GM23338 (cell line): ENCODE results near the gene WDR37. TPM values are rescaled to one million over a fixed set of nuclear protein-coding genes. Genes with fewer than 3 reads are reported as not detected.

ENCODE experiments used
- ATAC-seq: fragments of 200-7000 bp; cut with Tn5 transposase; 3 replicates; pipeline ENCODE4 v1.9.1; 2020
- DNase-seq: peaks from one replicate; pipeline ENCODE4 v3.0.0-alpha.2; 2015; ENCODE audit warnings: low spot score
- H2AFZ ChIP-seq: fragments of 200-600 bp; sonication (generic); 2 replicates; pipeline ENCODE4 v1.8.0; 2016; ENCODE audit warnings: antibody characterized with exemption, mild to moderate bottlenecking, moderate library complexity
- H3F3A ChIP-seq: fragments of 200-600 bp; sonication (generic); replicated peaks from 2 replicates; pipeline ENCODE4 v1.8.0; 2017; ENCODE audit warnings: antibody characterized with exemption, mixed run types, low read depth
- H3K27ac ChIP-seq: fragments of 200-600 bp; sonication (generic); 2 replicates; pipeline ENCODE4 v1.6.1; 2016; ENCODE audit warnings: low read depth
- H3K27me3 ChIP-seq: fragments of 200-600 bp; sonication (generic); 2 replicates; pipeline ENCODE4 v1.8.0; 2016; ENCODE audit warnings: mild to moderate bottlenecking, mixed run types, moderate library complexity; ENCODE audit not compliant: insufficient read depth
- H3K36me3 ChIP-seq: fragments of 200-600 bp; sonication (generic); 2 replicates; pipeline ENCODE4 v1.8.0; 2016; ENCODE audit warnings: mild to moderate bottlenecking; ENCODE audit not compliant: insufficient read depth
- H3K4me1 ChIP-seq: fragments of 200-600 bp; sonication (generic); 2 replicates; pipeline ENCODE4 v1.8.0; 2016; ENCODE audit warnings: mild to moderate bottlenecking, moderate library complexity; ENCODE audit not compliant: insufficient read depth
- H3K4me2 ChIP-seq: fragments of 200-600 bp; sonication (generic); 2 replicates; pipeline ENCODE4 v1.7.1; 2017; ENCODE audit warnings: mixed run types
- H3K4me3 ChIP-seq: fragments of 200-600 bp; sonication (generic); 2 replicates; pipeline ENCODE4 v1.6.1; 2016; ENCODE audit warnings: mixed run types
- H3K79me2 ChIP-seq: fragments of 200-600 bp; sonication (generic); replicated peaks from 2 replicates; pipeline ENCODE4 v1.8.0; 2017; ENCODE audit warnings: mild to moderate bottlenecking; ENCODE audit not compliant: insufficient read depth
- H3K9me2 ChIP-seq: fragments of 200-600 bp; sonication (generic); 2 replicates; pipeline ENCODE4 v1.8.0; 2017; ENCODE audit not compliant: insufficient read depth
- H4K20me1 ChIP-seq: fragments of 200-600 bp; sonication (generic); replicated peaks from 2 replicates; pipeline ENCODE4 v1.8.0; 2017; ENCODE audit warnings: mild to moderate bottlenecking; ENCODE audit not compliant: insufficient read depth
- H3K27ac Mint-ChIP-seq: 2 replicates; pipeline ENCODE4 v1.8.0; 2020; ENCODE audit warnings: inconsistent platforms, mild to moderate bottlenecking, moderate library complexity, mixed read lengths
- H3K27me3 Mint-ChIP-seq: 3 replicates; pipeline ENCODE4 v1.8.0; 2022; ENCODE audit warnings: low read depth, mild to moderate bottlenecking, moderate library complexity, mixed read lengths, inconsistent platforms; ENCODE audit not compliant: insufficient read depth, poor library complexity
- H3K36me3 Mint-ChIP-seq: 3 replicates; pipeline ENCODE4 v1.8.0; 2021; ENCODE audit warnings: low read depth, mild to moderate bottlenecking, inconsistent platforms, moderate library complexity, mixed read lengths
- H3K4me1 Mint-ChIP-seq: 3 replicates; pipeline ENCODE4 v1.8.0; 2020; ENCODE audit warnings: mild to moderate bottlenecking, inconsistent platforms, mixed read lengths
- H3K4me3 Mint-ChIP-seq: 3 replicates; pipeline ENCODE4 v1.8.0; 2021; ENCODE audit warnings: moderate library complexity, mild to moderate bottlenecking, inconsistent platforms, mixed read lengths
- H3K9me3 Mint-ChIP-seq: 3 replicates; pipeline ENCODE4 v1.8.0; 2020; ENCODE audit warnings: moderate library complexity, mild to moderate bottlenecking, inconsistent platforms, mixed read lengths
- ETS1 ChIP-seq: IDR thresholded peaks from 2 replicates; pipeline ENCODE4 v1.6.1; 2016; ENCODE audit warnings: antibody characterized with exemption
- EZH2 ChIP-seq: fragments of 200-600 bp; sonication (generic); IDR thresholded peaks from one replicate; pipeline ENCODE4 v1.8.0; 2017; ENCODE audit warnings: antibody characterized with exemption, mild to moderate bottlenecking, low read depth; ENCODE audit not compliant: unreplicated experiment
- EZH2phosphoT487 ChIP-seq: fragments of 200-600 bp; sonication (generic); IDR thresholded peaks from one replicate; pipeline ENCODE4 v1.8.1; 2018; ENCODE audit warnings: antibody characterized with exemption; ENCODE audit not compliant: unreplicated experiment
- NANOG ChIP-seq: IDR thresholded peaks from 2 replicates; pipeline ENCODE4 v1.6.1; 2016; ENCODE audit warnings: antibody characterized with exemption, borderline replicate concordance
- POLR2AphosphoS5 ChIP-seq: IDR thresholded peaks from 2 replicates; pipeline ENCODE4 v1.6.1; 2016; ENCODE audit warnings: antibody characterized with exemption, low read depth
- REST ChIP-seq: IDR thresholded peaks from one replicate; pipeline ENCODE4 v1.6.1; 2018; ENCODE audit warnings: antibody characterized with exemption; ENCODE audit not compliant: unreplicated experiment
- STAT1 ChIP-seq: IDR thresholded peaks from one replicate; pipeline ENCODE4 v1.6.1; 2016; ENCODE audit warnings: antibody characterized with exemption; ENCODE audit not compliant: unreplicated experiment
- ZNF114 ChIP-seq: fragments of 250-450 bp; sonication (Bioruptor Pico); IDR thresholded peaks from 2 replicates; pipeline ENCODE4 v1.5.0; 2020; ENCODE audit warnings: mild to moderate bottlenecking, moderate library complexity
- ZNF331 ChIP-seq: fragments of 250-450 bp; sonication (Bioruptor Pico); IDR thresholded peaks from 2 replicates; pipeline ENCODE4 v1.5.0; 2020; ENCODE audit warnings: low read depth, mild to moderate bottlenecking, moderate library complexity
- ZNF462 ChIP-seq: fragments of 250-450 bp; sonication (Bioruptor Pico); IDR thresholded peaks from 2 replicates; pipeline ENCODE4 v1.5.0; 2020; ENCODE audit warnings: mild to moderate bottlenecking, moderate library complexity
- polyA plus RNA-seq: library from polyadenylated mRNA; unstranded; fragments of >200 nt; fragmentation: Nextera tagmentation; extraction: Ambion mirVana; gene quantifications from 2 replicates; pipeline ENCODE4 v1.2.1, GENCODE V29; 2016
- total RNA-seq: library from RNA; depleted of rRNA; stranded (reverse); fragments of >200 nt; shearing (Covaris generic); gene quantifications from 2 replicates; pipeline ENCODE4 v1.2.3, GENCODE V29; 2014

WDR37 gene
- total and polyA plus RNA-seq, 2 experiments from 2014 or later = 6.0 to 10.2 TPM

GRCh38 chr10:1178506-1178905 lies 122.3 kb downstream of the WDR37 start:
- H3K36me3 ChIP-seq = no peaks in the 10 kb centered on the region
- Mint-ChIP-seq H3K27me3 (peaks cover 18% of the 10 kb centered on the region), H3K4me3 (no peak overlapping the region), H3K9me3 (no peaks in the 10 kb centered on the region), H3K27ac (no peak overlapping the region), H3K4me1 (peaks cover 14% of the 10 kb centered on the region), H3K36me3 (no peaks in the 10 kb centered on the region)
- H3K4me3 ChIP-seq = no peak overlapping the region
- H3F3A ChIP-seq = no peaks in the 10 kb centered on the region
- H3K79me2 ChIP-seq = no peaks in the 10 kb centered on the region
- H2AFZ ChIP-seq = no peak overlapping the region
- no peak overlapping the region for H3K4me2 ChIP-seq
- no peaks in the 10 kb centered on the region for H4K20me1 ChIP-seq
- H3K27me3 ChIP-seq = no peaks in the 10 kb centered on the region
- no peak for TF ChIP-seq ZNF331
- TF ChIP-seq EZH2 = no peak
- no peak for TF ChIP-seq EZH2phosphoT487
- no peak for TF ChIP-seq NANOG
- no peak for TF ChIP-seq POLR2AphosphoS5
- no peak overlapping the region for H3K27ac ChIP-seq
- no peaks in the 10 kb centered on the region for H3K4me1 ChIP-seq
- no peaks in the 10 kb centered on the region for H3K9me2 ChIP-seq
- ATAC-seq = no peak; the same call in 2 of the 3 replicates
- no peak for DNase-seq

- Mint-ChIP-seq H3K4me3 (no peak overlapping the region), H3K9me3 (no peaks in the 10 kb centered on the region), H3K27ac (no peak overlapping the region), H3K4me1 (peaks cover 14% of the 10 kb centered on the region), H3K36me3 (no peaks in the 10 kb centered on the region), H3K27me3 (peaks cover 15% of the 10 kb centered on the region)
- H3K36me3 ChIP-seq = no peaks in the 10 kb centered on the region
- no peaks in the 10 kb centered on the region for H3K9me2 ChIP-seq
- no peaks in the 10 kb centered on the region for H4K20me1 ChIP-seq
- no peak overlapping the region for H3K27ac ChIP-seq
- ATAC-seq = no peak
- H3K4me2 ChIP-seq = no peak overlapping the region
- H2AFZ ChIP-seq = no peak overlapping the region
- no peak overlapping the region for H3K4me3 ChIP-seq
- H3F3A ChIP-seq = no peaks in the 10 kb centered on the region
- no peaks in the 10 kb centered on the region for H3K27me3 ChIP-seq
- no peaks in the 10 kb centered on the region for H3K79me2 ChIP-seq
- H3K4me1 ChIP-seq = no peaks in the 10 kb centered on the region
- no peak for DNase-seq
- TF ChIP-seq ZNF462 (CRISPR knock-in tag) (no peak), STAT1 (no peak), POLR2AphosphoS5 (no peak), ZNF331 (no peak), EZH2 (no peak), REST (no peak), ETS1 (no peak), NANOG (no peak), ZNF114 (CRISPR knock-in tag) (no peak)
Measured at GRCh38 chr10:1179346-1180070, 123.3 kb downstream of the WDR37 start.
